CD4-positive, CD25-positive, alpha-beta regulatory T cell (primary cell): ENCODE measurements around the gene AMMECR1. TPM values are rescaled to one million over a fixed set of nuclear protein-coding genes. Genes with fewer than 3 reads are reported as not detected.

Source experiments
- ATAC-seq, 2 donors: fragments of 150-1000 bp; cut with Tn5 transposase; one replicate each; pipeline ENCODE4 v1.10.0; 2021; ENCODE audit warnings: low read depth in 2 of 2, moderate number of reproducible peaks in 2 of 2, moderate library complexity in 1 of 2
- DNase-seq, 3 donors: peaks; one replicate each; pipeline versions ENCODE4 v3.0.0 to v3.0.0-alpha.2; 2012 to 2022; ENCODE audit warnings: mixed read lengths in 1 of 3
- H3K27ac ChIP-seq: one replicate; pipeline ENCODE4 v1.7.0; 2013; ENCODE audit warnings: mild to moderate bottlenecking, low read length; ENCODE audit not compliant: insufficient read depth, poor library complexity, severe bottlenecking
- H3K27me3 ChIP-seq: one replicate; pipeline ENCODE4 v1.7.0; 2013; ENCODE audit warnings: low read length; ENCODE audit not compliant: control insufficient read depth, insufficient read depth
- H3K36me3 ChIP-seq: one replicate; pipeline ENCODE4 v1.7.0; 2013; ENCODE audit warnings: mild to moderate bottlenecking, low read length, moderate library complexity; ENCODE audit not compliant: control insufficient read depth, insufficient read depth
- H3K4me1 ChIP-seq: 2 replicates; pipeline ENCODE4 v1.7.0; 2013; ENCODE audit warnings: mild to moderate bottlenecking, low read length; ENCODE audit not compliant: insufficient read depth, control insufficient read depth, poor library complexity, severe bottlenecking
- H3K4me3 ChIP-seq: one replicate; pipeline ENCODE4 v1.7.0; 2013; ENCODE audit warnings: low read depth, mild to moderate bottlenecking, low read length, moderate library complexity
- H3K9me3 ChIP-seq, 2 experiments: 1 replicate in 1 of 2; 2 replicates in 1 of 2; pipeline ENCODE4 v1.7.0; 2013; ENCODE audit warnings: low read length in 2 of 2, mild to moderate bottlenecking in 1 of 2, moderate library complexity in 1 of 2; ENCODE audit not compliant: control insufficient read depth in 2 of 2
- H3K27ac Mint-ChIP-seq, 3 donors: one replicate each; pipeline ENCODE4 v1.8.0; 2020 to 2022; ENCODE audit warnings: mild to moderate bottlenecking in 3 of 3, mixed read lengths in 3 of 3, moderate library complexity in 2 of 3
- H3K27me3 Mint-ChIP-seq: one replicate; pipeline ENCODE4 v1.8.0; 2022; ENCODE audit warnings: mild to moderate bottlenecking, mixed read lengths
- H3K36me3 Mint-ChIP-seq: one replicate; pipeline ENCODE4 v1.8.0; 2020; ENCODE audit warnings: mixed read lengths
- H3K4me1 Mint-ChIP-seq, 4 donors: one replicate each; pipeline ENCODE4 v1.8.0; 2020 to 2022; ENCODE audit warnings: mixed read lengths in 4 of 4, mild to moderate bottlenecking in 1 of 4
- H3K4me3 Mint-ChIP-seq, 4 donors: one replicate each; pipeline ENCODE4 v1.8.0; 2020 to 2022; ENCODE audit warnings: mild to moderate bottlenecking in 4 of 4, mixed read lengths in 4 of 4, moderate library complexity in 3 of 4
- H3K9me3 Mint-ChIP-seq, 7 donors: one replicate each; pipeline ENCODE4 v1.8.0; 2020 to 2022; ENCODE audit warnings: mixed read lengths in 7 of 7, mild to moderate bottlenecking in 3 of 7, moderate library complexity in 2 of 7
- polyA plus RNA-seq, 4 donors: library from polyadenylated mRNA; unstranded; fragments of 300-500 nt; fragmentation: Illumina TruSeq; gene quantifications; one replicate each; pipeline ENCODE4 v1.2.3, GENCODE V29; 2021
- total RNA-seq: library from RNA; stranded (reverse); gene quantifications from one replicate; pipeline ENCODE4 v1.2.3, GENCODE V29; 2022

AMMECR1 gene
- total and polyA plus RNA-seq, 5 donors from 2014 or later = 11.0 to 23.1 (median 15.8) TPM

- H3K4me3 ChIP-seq = no peak overlapping the region
- H3K27me3 ChIP-seq = no peaks in the 10 kb centered on the region
- H3K9me3 Mint-ChIP-seq = no peaks in the 10 kb centered on the region
- ATAC-seq (peak in 1 of 2 donors; percentile 42), DNase-seq (peak; percentile 22 to 46 (median 41))
- H3K4me3 Mint-ChIP-seq = no peak overlapping the region
- H3K4me1 Mint-ChIP-seq = peaks cover 0 to 6% (median 5%) of the 10 kb centered on the region in 4 donors
- no peak overlapping the region for H3K27ac ChIP-seq
- H3K36me3 ChIP-seq = peaks cover 5% of the 10 kb centered on the region
- no peaks in the 10 kb centered on the region for H3K4me1 ChIP-seq
- no peaks in the 10 kb centered on the region for H3K9me3 ChIP-seq
- H3K27me3 Mint-ChIP-seq = no peaks in the 10 kb centered on the region
- H3K27ac Mint-ChIP-seq = no peak overlapping the region
- H3K36me3 Mint-ChIP-seq = peaks cover 11% of the 10 kb centered on the region
Observed at GRCh38 chrX:110167952-110168451, 149.9 kb downstream of the AMMECR1 start.

GRCh38 chrX:110163488-110163887 lies 154.4 kb downstream of the AMMECR1 start:
- no peaks in the 10 kb centered on the region for H3K36me3 Mint-ChIP-seq
- H3K27ac ChIP-seq = no peak overlapping the region
- H3K27me3 Mint-ChIP-seq = no peaks in the 10 kb centered on the region
- H3K4me3 ChIP-seq = no peak overlapping the region
- no peaks in the 10 kb centered on the region for H3K36me3 ChIP-seq
- no peak overlapping the region for H3K27ac Mint-ChIP-seq
- DNase-seq = no peak
- no peaks in the 10 kb centered on the region for H3K9me3 ChIP-seq
- peaks cover 0 to 13% (median 2%) of the 10 kb centered on the region in 4 donors for H3K4me1 Mint-ChIP-seq
- ATAC-seq = no peak
- no peaks in the 10 kb centered on the region for H3K9me3 Mint-ChIP-seq
- no peaks in the 10 kb centered on the region for H3K27me3 ChIP-seq
- no peaks in the 10 kb centered on the region for H3K4me1 ChIP-seq
- H3K4me3 Mint-ChIP-seq = no peak overlapping the region

- Mint-ChIP-seq H3K9me3 (no peaks in the 10 kb centered on the region), H3K4me3 (no peak overlapping the region), H3K27me3 (no peaks in the 10 kb centered on the region), H3K4me1 (peaks cover 0 to 13% (median 2%) of the 10 kb centered on the region in 4 donors), H3K27ac (no peak overlapping the region), H3K36me3 (no peaks in the 10 kb centered on the region)
- ATAC-seq (no peak), DNase-seq (no peak)
- H3K36me3 ChIP-seq = no peaks in the 10 kb centered on the region
- no peak overlapping the region for H3K27ac ChIP-seq
- no peaks in the 10 kb centered on the region for H3K27me3 ChIP-seq
- no peaks in the 10 kb centered on the region for H3K4me1 ChIP-seq
- H3K9me3 ChIP-seq = no peaks in the 10 kb centered on the region
- no peak overlapping the region for H3K4me3 ChIP-seq
Observed at GRCh38 chrX:110162867-110163266, 155.0 kb downstream of the AMMECR1 start.

GRCh38 chrX:110162131-110162530 lies 155.8 kb downstream of the AMMECR1 start:
- H3K4me3 ChIP-seq = no peak overlapping the region
- no peak overlapping the region for H3K27ac Mint-ChIP-seq
- H3K36me3 Mint-ChIP-seq = no peaks in the 10 kb centered on the region
- H3K27ac ChIP-seq = no peak overlapping the region
- no peak for ATAC-seq
- no peaks in the 10 kb centered on the region for H3K27me3 Mint-ChIP-seq
- no peaks in the 10 kb centered on the region for H3K27me3 ChIP-seq
- H3K36me3 ChIP-seq = no peaks in the 10 kb centered on the region
- no peak for DNase-seq
- H3K4me1 Mint-ChIP-seq = peaks cover 0 to 6% (median 2%) of the 10 kb centered on the region in 4 donors
- no peaks in the 10 kb centered on the region for H3K4me1 ChIP-seq
- H3K9me3 ChIP-seq = no peaks in the 10 kb centered on the region
- H3K4me3 Mint-ChIP-seq = no peak overlapping the region
- H3K9me3 Mint-ChIP-seq = no peaks in the 10 kb centered on the region

- H3K9me3 Mint-ChIP-seq = no peaks in the 10 kb centered on the region
- no peak for DNase-seq
- no peak overlapping the region for H3K27ac Mint-ChIP-seq
- Histone ChIP-seq H3K36me3 (no peaks in the 10 kb centered on the region), H3K4me1 (no peaks in the 10 kb centered on the region), H3K9me3 (no peaks in the 10 kb centered on the region), H3K27ac (no peak overlapping the region), H3K27me3 (no peaks in the 10 kb centered on the region), H3K4me3 (no peak overlapping the region)
- H3K27me3 Mint-ChIP-seq = no peaks in the 10 kb centered on the region
- no peak for ATAC-seq
- no peak overlapping the region for H3K4me3 Mint-ChIP-seq
- H3K4me1 Mint-ChIP-seq = peaks cover 0 to 6% (median 2%) of the 10 kb centered on the region in 4 donors
- no peaks in the 10 kb centered on the region for H3K36me3 Mint-ChIP-seq
Observed at GRCh38 chrX:110161361-110161686, 156.6 kb downstream of the AMMECR1 start.

GRCh38 chrX:110159865-110160264 lies 158.0 kb downstream of the AMMECR1 start:
- H3K36me3 Mint-ChIP-seq = peaks cover 4% of the 10 kb centered on the region
- Histone ChIP-seq H3K27ac (no peak overlapping the region), H3K9me3 (no peaks in the 10 kb centered on the region), H3K36me3 (no peaks in the 10 kb centered on the region), H3K27me3 (no peaks in the 10 kb centered on the region), H3K4me1 (no peaks in the 10 kb centered on the region), H3K4me3 (no peak overlapping the region)
- H3K4me3 Mint-ChIP-seq = no peak overlapping the region
- no peak overlapping the region for H3K27ac Mint-ChIP-seq
- H3K27me3 Mint-ChIP-seq = no peaks in the 10 kb centered on the region
- H3K4me1 Mint-ChIP-seq = peaks cover 0 to 6% (median 5%) of the 10 kb centered on the region in 4 donors
- ATAC-seq = no peak
- DNase-seq = no peak
- no peaks in the 10 kb centered on the region for H3K9me3 Mint-ChIP-seq

GRCh38 chrX:110159235-110159634 lies 158.7 kb downstream of the AMMECR1 start:
- Mint-ChIP-seq H3K36me3 (peaks cover 4% of the 10 kb centered on the region), H3K27ac (peak overlapping the region in 1 of 3 donors; percentile 77), H3K27me3 (no peaks in the 10 kb centered on the region), H3K9me3 (no peaks in the 10 kb centered on the region), H3K4me3 (no peak overlapping the region), H3K4me1 (peaks cover 0 to 6% (median 5%) of the 10 kb centered on the region in 4 donors)
- no peak for ATAC-seq
- no peak for DNase-seq
- Histone ChIP-seq H3K9me3 (no peaks in the 10 kb centered on the region), H3K4me3 (no peak overlapping the region), H3K4me1 (no peaks in the 10 kb centered on the region), H3K27ac (no peak overlapping the region), H3K27me3 (no peaks in the 10 kb centered on the region), H3K36me3 (no peaks in the 10 kb centered on the region)

GRCh38 chrX:110157444-110157843 lies 160.4 kb downstream of the AMMECR1 start:
- Histone ChIP-seq H3K27ac (no peak overlapping the region), H3K4me3 (no peak overlapping the region), H3K27me3 (no peaks in the 10 kb centered on the region), H3K4me1 (no peaks in the 10 kb centered on the region), H3K9me3 (no peaks in the 10 kb centered on the region), H3K36me3 (no peaks in the 10 kb centered on the region)
- Mint-ChIP-seq H3K4me1 (peaks cover 0 to 9% (median 5%) of the 10 kb centered on the region in 4 donors), H3K27ac (no peak overlapping the region), H3K4me3 (no peak overlapping the region), H3K9me3 (no peaks in the 10 kb centered on the region), H3K27me3 (no peaks in the 10 kb centered on the region), H3K36me3 (peaks cover 4% of the 10 kb centered on the region)
- ATAC-seq = no peak
- DNase-seq = no peak
